Measurements from ENCODE around the gene PRSS21. TPM values are rescaled to one million over a fixed set of nuclear protein-coding genes. Genes with fewer than 3 reads are reported as not detected.

Gene PRSS21
- total RNA-seq, 2 experiments from 2014 or later, result 68.7 to 69.6 TPM

GRCh38 chr16:2776500-2777139 lies 40.4 kb upstream of the PRSS21 start:
- Histone ChIP-seq H3K4me3 (ENCODE audit: low read depth, low read length, poor library complexity, severe bottlenecking) (peak overlapping the region; percentile 89), H3K36me3 (ENCODE audit: insufficient read depth, low read length) (peaks cover 40% of the 10 kb centered on the region), H3K4me1 (ENCODE audit: insufficient read depth, low read length, poor library complexity, severe bottlenecking) (peaks cover 18% of the 10 kb centered on the region), H3K27ac (ENCODE audit: low read depth, low read length, poor library complexity, severe bottlenecking) (peak overlapping the region; percentile 40), H3K9me3 (ENCODE audit: low read length) (no peaks in the 10 kb centered on the region), H3K4me2 (ENCODE audit: low read length) (peak overlapping the region; percentile 89), H2AFZ (ENCODE audit: low read length) (no peak overlapping the region), H4K20me1 (ENCODE audit: insufficient read depth, low read length) (peaks cover 10% of the 10 kb centered on the region; the same call in 1 of the 2 replicates), H3K79me2 (ENCODE audit: insufficient read depth, low read depth, low read length) (peaks cover 26% of the 10 kb centered on the region), H3K9me2 (ENCODE audit: insufficient read depth, low read length) (no peaks in the 10 kb centered on the region)
- ChIA-PET POLR2A (interaction anchor here (0.6 to 0.8 kb wide), 2 partner anchors 47 to 946 kb away, joined by 3 read pairs; no protein-coding TSS in a partner anchor), CTCF (ENCODE audit: unreplicated experiment) (no interaction called here)
- no peak for TF ChIP-seq CTCF (conservative IDR thresholded peaks at IDR 0.05; ENCODE audit: low read length)
- no peak for TF ChIP-seq EZH2phosphoT487 (IDR thresholded peaks at IDR 0.05; ENCODE audit: borderline replicate concordance, low read depth, low read length)
- peak; percentile 57 for DNase-seq (ENCODE audit: low spot score)
- no TSS peak for BruUV-seq (replicated peaks)
- intact Hi-C loops (cut with micrococcal nuclease; ENCODE audit: unreplicated experiment), result loop anchor here (1.0 to 2.0 kb wide), 2 partner anchors 24 to 56 kb away; partner anchors contain the start of genes PRSS27 and SRRM2

- peak within 1 kb of the TSS; percentile 89 for H3K4me2 ChIP-seq (ENCODE audit: low read length)
- peaks cover 26% of the 10 kb centered on the region for H3K79me2 ChIP-seq (ENCODE audit: insufficient read depth, low read depth, low read length)
- H4K20me1 ChIP-seq (ENCODE audit: insufficient read depth, low read length), result peaks cover 10% of the 10 kb centered on the region; the same call in 1 of the 2 replicates
- BruUV-seq (replicated peaks), result TSS peak; percentile 80
- TF ChIP-seq EZH2phosphoT487 (IDR thresholded peaks at IDR 0.05; ENCODE audit: borderline replicate concordance, low read depth, low read length) (no peak), CTCF (conservative IDR thresholded peaks at IDR 0.05; ENCODE audit: low read length) (no peak)
- peak within 1 kb of the TSS; percentile 28 for H2AFZ ChIP-seq (ENCODE audit: low read length)
- no peaks in the 10 kb centered on the region for H3K9me3 ChIP-seq (ENCODE audit: low read length)
- no peaks in the 10 kb centered on the region for H3K9me2 ChIP-seq (ENCODE audit: insufficient read depth, low read length)
- intact Hi-C loops (cut with micrococcal nuclease; ENCODE audit: unreplicated experiment), result loop anchor here (1.0 to 2.0 kb wide), 2 partner anchors 25 to 57 kb away; partner anchors contain the start of genes PRSS27 and SRRM2
- ChIA-PET POLR2A (no interaction called here), CTCF (ENCODE audit: unreplicated experiment) (no interaction called here)
- H3K27ac ChIP-seq (ENCODE audit: low read depth, low read length, poor library complexity, severe bottlenecking), result peak within 1 kb of the TSS; percentile 60
- peak within 1 kb of the TSS; percentile 89 for H3K4me3 ChIP-seq (ENCODE audit: low read depth, low read length, poor library complexity, severe bottlenecking)
- H3K36me3 ChIP-seq (ENCODE audit: insufficient read depth, low read length), result peaks cover 33% of the 10 kb centered on the region
- DNase-seq (ENCODE audit: low spot score), result peak; percentile 89
- peaks cover 18% of the 10 kb centered on the region for H3K4me1 ChIP-seq (ENCODE audit: insufficient read depth, low read length, poor library complexity, severe bottlenecking)
Observed at GRCh38 chr16:2777231-2777902, 39.7 kb upstream of the PRSS21 start, which contains the start of gene ELOB. Gene ELOB, minus strand, starts transcription at chr16:2777280. Its CDS starts 41 bp downstream, at chr16:2777239.
